SK-N-SH treated with all-trans-retinoic acid at 6 μM for 48 hours (cell line): ENCODE measurements around the gene CNOT10.
"Not testable (repeated sequence)": the region's sequence is repeated elsewhere in the genome, so short reads cannot be mapped to it uniquely, and the experiment has no call there.

Experiments
- CREB5 ChIP-seq: fragments of 250-450 bp; sonication (Bioruptor Pico); IDR thresholded peaks from 2 replicates; pipeline ENCODE4 v1.5.1; 2020; ENCODE audit warnings: low read depth, mild to moderate bottlenecking, moderate library complexity
- CSDC2 ChIP-seq: fragments of 250-450 bp; sonication (Bioruptor Pico); IDR thresholded peaks from 2 replicates; pipeline ENCODE4 v1.5.0; 2020; ENCODE audit warnings: mild to moderate bottlenecking, moderate library complexity
- GLIS3 ChIP-seq: fragments of 250-450 bp; sonication (Bioruptor Pico); IDR thresholded peaks from 2 replicates; pipeline ENCODE4 v1.5.0; 2020; ENCODE audit warnings: mild to moderate bottlenecking, moderate library complexity
- OSR1 ChIP-seq: fragments of 250-450 bp; sonication (Bioruptor Pico); IDR thresholded peaks from 2 replicates; pipeline ENCODE4 v1.8.0; 2022; ENCODE audit warnings: moderate library complexity, mild to moderate bottlenecking, inconsistent platforms
- PATZ1 ChIP-seq: fragments of 250-450 bp; sonication (Bioruptor Pico); IDR thresholded peaks from 2 replicates; pipeline ENCODE4 v1.8.0; 2020; ENCODE audit warnings: mild to moderate bottlenecking, moderate library complexity, borderline replicate concordance
- RARB ChIP-seq: fragments of 250-450 bp; sonication (Bioruptor Pico); IDR thresholded peaks from 2 replicates; pipeline ENCODE4 v1.8.0; 2021; ENCODE audit warnings: mild to moderate bottlenecking, moderate library complexity
- TOX ChIP-seq: fragments of 250-450 bp; sonication (Bioruptor Pico); IDR thresholded peaks from 2 replicates; pipeline ENCODE4 v1.8.0; 2021; ENCODE audit warnings: mild to moderate bottlenecking, moderate library complexity, borderline replicate concordance
- ZC3H10 ChIP-seq: fragments of 250-450 bp; sonication (Bioruptor Pico); IDR thresholded peaks from 2 replicates; pipeline ENCODE4 v1.5.1; 2021; ENCODE audit warnings: mild to moderate bottlenecking, moderate library complexity
- ZFP3 ChIP-seq: fragments of 250-450 bp; sonication (Bioruptor Pico); IDR thresholded peaks from 2 replicates; pipeline ENCODE4 v1.5.0; 2020; ENCODE audit warnings: mild to moderate bottlenecking, moderate library complexity
- ZFP30 ChIP-seq: fragments of 450-650 bp; formaldehyde crosslinking; IDR thresholded peaks from 2 replicates; pipeline ENCODE4 v1.5.0; 2022; ENCODE audit warnings: mild to moderate bottlenecking, moderate library complexity
- ZNF565 ChIP-seq: fragments of 450-650 bp; formaldehyde crosslinking; conservative IDR thresholded peaks from 2 replicates; pipeline ENCODE4 v1.5.0; 2020; ENCODE audit warnings: low read depth, mild to moderate bottlenecking, moderate library complexity
- ZNF70 ChIP-seq: fragments of 450-650 bp; formaldehyde crosslinking; IDR thresholded peaks from 2 replicates; pipeline ENCODE4 v1.5.0; 2020; ENCODE audit warnings: mild to moderate bottlenecking, moderate library complexity

- TF ChIP-seq TOX; ZNF70 (CRISPR knock-in tag); RARB; ZNF565; ZFP3 (CRISPR knock-in tag); PATZ1; CSDC2; ZC3H10 (CRISPR knock-in tag); GLIS3 (CRISPR knock-in tag); OSR1 (CRISPR knock-in tag); ZFP30; CREB5: not testable (repeated sequence)
Measured at GRCh38 chr3:32801440-32801839, 116.5 kb downstream of the CNOT10 start.
